Measurements from ENCODE around the gene ASCC3. TPM values are rescaled to one million over a fixed set of nuclear protein-coding genes. Genes with fewer than 3 reads are reported as not detected.

Gene ASCC3
- total and polyA plus RNA-seq, 2 of the 4 experiments (the other 2 are of a cell fraction), result 25.8 to 104 TPM

- intact Hi-C loops (cut with micrococcal nuclease), result no loop called here
- H2BK5ac ChIP-seq (ENCODE audit: low read depth, low read length, poor library complexity, severe bottlenecking), result no peak overlapping the region
- no peak overlapping the region for H2AK5ac ChIP-seq (ENCODE audit: low read depth, low read length)
- DNase-seq, result no peak
- dilution Hi-C loops (cut with HindIII; ENCODE audit: low sequenced_read_pairs, unreplicated experiment), result no loop called here
- no peak overlapping the region for H3K4me3 ChIP-seq (ENCODE audit: insufficient read depth, low read depth, low read length)
- H3K14ac ChIP-seq (replicated peaks; ENCODE audit: low read depth, low read length), result no peak overlapping the region
- H2BK20ac ChIP-seq (ENCODE audit: low read depth, low read length), result no peak overlapping the region
- no peak overlapping the region for H3K27ac ChIP-seq (ENCODE audit: insufficient read depth, low read length)
- no peak overlapping the region for H4K91ac ChIP-seq (ENCODE audit: insufficient read depth, low read depth, low read length)
- no peak for ATAC-seq (ENCODE audit: low read depth)
- H3K18ac ChIP-seq (ENCODE audit: low read depth, low read length), result no peak overlapping the region
- CTCF ChIA-PET, result no interaction called here
- H3K4me1 ChIP-seq (ENCODE audit: control insufficient read depth, insufficient read depth, low read length), result peaks cover 1% of the 10 kb centered on the region; the same call in 1 of the 2 replicates
- H2AK9ac ChIP-seq (replicated peaks; ENCODE audit: low read depth, low read length, poor library complexity), result no peak overlapping the region
- H3K9me3 ChIP-seq (ENCODE audit: control insufficient read depth, insufficient read depth, low read length), result no peaks in the 10 kb centered on the region
- no CpG with 5 or more reads among the region's 1 CpG for WGBS, 2 experiments (ENCODE audit: extremely low coverage in 2 of 2, insufficient read length in 1 of 2)
- no peak overlapping the region for H2AFZ ChIP-seq (replicated peaks; ENCODE audit: low read length, poor library complexity)
- H2BK15ac ChIP-seq (ENCODE audit: low read depth, low read length), result no peak overlapping the region
- no peak overlapping the region for H3K4ac ChIP-seq (ENCODE audit: low read depth, low read length)
- peaks cover 0 to 8% of the 10 kb centered on the region in 2 experiments; a peak in 1 of 4 replicates for H3K79me1 ChIP-seq (ENCODE audit: low read depth in 1 of 2, low read length in 2 of 2)
- H3K27me3 ChIP-seq (ENCODE audit: control insufficient read depth, insufficient read depth, low read length), result no peaks in the 10 kb centered on the region
- H3K56ac ChIP-seq (ENCODE audit: extremely low read depth, insufficient read depth, low read length), result no peak overlapping the region
- H3K9me1 ChIP-seq (ENCODE audit: insufficient read depth, low read length), result peaks cover 4% of the 10 kb centered on the region; the same call in 1 of the 2 replicates
- POLR2A ChIA-PET (ENCODE audit: unreplicated experiment), result no interaction called here
- H4K8ac ChIP-seq (ENCODE audit: low read depth in 2 of 2, low read length in 2 of 2), result no peak overlapping the region
- H4K20me1 ChIP-seq (ENCODE audit: insufficient read depth, low read length), result no peaks in the 10 kb centered on the region
- H3K9ac ChIP-seq (ENCODE audit: low read depth, low read length), result no peak overlapping the region
- no peak for TF ChIP-seq FOS (IDR thresholded peaks at IDR 0.05; ENCODE audit: low read depth, low read length)
- no peak for TF ChIP-seq CEBPB (IDR thresholded peaks at IDR 0.05; ENCODE audit: low read depth, low read length)
- TF ChIP-seq CTCF (conservative IDR thresholded peaks at IDR 0.05; ENCODE audit: low read depth, low read length), result no peak
- TF ChIP-seq CHD1 (IDR thresholded peaks at IDR 0.05; ENCODE audit: low read depth, low read length), result no peak
- TF ChIP-seq SMC3 (IDR thresholded peaks at IDR 0.05; ENCODE audit: low read depth, low read length), result no peak
- TF ChIP-seq NFE2L2 (IDR thresholded peaks at IDR 0.05; ENCODE audit: low read depth, low read length), result no peak
- no peak for TF ChIP-seq BHLHE40 (IDR thresholded peaks at IDR 0.05; ENCODE audit: low read depth, low read length)
- no peak for TF ChIP-seq MXI1 (IDR thresholded peaks at IDR 0.05; ENCODE audit: borderline replicate concordance, low read depth, low read length)
- no peak for TF ChIP-seq RCOR1 (IDR thresholded peaks at IDR 0.05; ENCODE audit: insufficient replicate concordance, low read length)
- TF ChIP-seq MAFK (IDR thresholded peaks at IDR 0.05; ENCODE audit: low read depth, low read length), result no peak
- TF ChIP-seq ELK1 (IDR thresholded peaks at IDR 0.05; ENCODE audit: borderline replicate concordance, low read depth, low read length), result no peak
- no peak for TF ChIP-seq POLR2A (IDR thresholded peaks at IDR 0.05; ENCODE audit: low read depth, low read length)
- no peak for TF ChIP-seq RFX5 (IDR thresholded peaks at IDR 0.05; ENCODE audit: low read depth, low read length)
- no peak for TF ChIP-seq RAD21 (IDR thresholded peaks at IDR 0.05; ENCODE audit: low read length)
- no peak for TF ChIP-seq MAZ (IDR thresholded peaks at IDR 0.05; ENCODE audit: borderline replicate concordance, low read depth, low read length)
- TF ChIP-seq USF2 (IDR thresholded peaks at IDR 0.05; ENCODE audit: low read depth, low read length), result no peak
- BruUV-seq (replicated peaks), result no TSS peak
- H3K23ac ChIP-seq (ENCODE audit: low read depth, low read length), result no peak overlapping the region
- H3K4me2 ChIP-seq (ENCODE audit: low read depth, low read length), result no peak overlapping the region
- peaks cover 7% of the 10 kb centered on the region for H3K36me3 ChIP-seq (ENCODE audit: control insufficient read depth, insufficient read depth, low read length)
- H4K5ac ChIP-seq (ENCODE audit: low read depth, low read length), result no peak overlapping the region
- no peak overlapping the region for H2BK120ac ChIP-seq (ENCODE audit: low read depth, low read length)
- in situ Hi-C loops (cut with MboI; ENCODE audit: low sequenced_read_pairs), result no loop called here
These were observed 362.5 kb downstream of the ASCC3 start for GRCh38 chr6:100518588-100518987.
